GM12801 (cell line): Measurements from ENCODE around the gene ABCB1.

Experiments used
- TF ChIP-seq, protein P1 (sequence below): IDR thresholded peaks from one replicate; pipeline ENCODE4 v1.5.1; 2011; ENCODE audit warnings: control low read depth; ENCODE audit not compliant: insufficient read length; ENCODE audit errors: extremely low read depth

Gene ABCB1

DNA sequence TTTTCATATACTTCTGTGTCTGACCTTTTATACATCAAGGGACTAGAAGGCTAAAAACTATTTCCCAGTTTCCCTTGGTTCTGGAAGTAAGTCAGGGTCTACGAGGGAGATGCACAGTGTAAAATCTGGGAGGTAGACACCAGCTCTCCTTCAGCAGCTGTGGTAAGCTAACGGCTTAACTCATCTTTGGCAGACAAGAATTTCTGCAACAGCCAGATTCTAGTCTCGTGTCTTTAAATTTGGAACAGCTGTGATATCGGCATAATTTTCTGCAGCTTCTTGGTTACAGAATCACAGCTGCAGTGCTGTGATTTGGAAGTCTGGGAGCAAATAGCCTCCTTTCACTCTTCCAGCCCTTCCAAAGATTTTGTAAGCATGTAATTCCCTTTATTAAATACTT is 87.8 kb downstream of the ABCB1 start:
- TF ChIP-seq, protein P1, sequence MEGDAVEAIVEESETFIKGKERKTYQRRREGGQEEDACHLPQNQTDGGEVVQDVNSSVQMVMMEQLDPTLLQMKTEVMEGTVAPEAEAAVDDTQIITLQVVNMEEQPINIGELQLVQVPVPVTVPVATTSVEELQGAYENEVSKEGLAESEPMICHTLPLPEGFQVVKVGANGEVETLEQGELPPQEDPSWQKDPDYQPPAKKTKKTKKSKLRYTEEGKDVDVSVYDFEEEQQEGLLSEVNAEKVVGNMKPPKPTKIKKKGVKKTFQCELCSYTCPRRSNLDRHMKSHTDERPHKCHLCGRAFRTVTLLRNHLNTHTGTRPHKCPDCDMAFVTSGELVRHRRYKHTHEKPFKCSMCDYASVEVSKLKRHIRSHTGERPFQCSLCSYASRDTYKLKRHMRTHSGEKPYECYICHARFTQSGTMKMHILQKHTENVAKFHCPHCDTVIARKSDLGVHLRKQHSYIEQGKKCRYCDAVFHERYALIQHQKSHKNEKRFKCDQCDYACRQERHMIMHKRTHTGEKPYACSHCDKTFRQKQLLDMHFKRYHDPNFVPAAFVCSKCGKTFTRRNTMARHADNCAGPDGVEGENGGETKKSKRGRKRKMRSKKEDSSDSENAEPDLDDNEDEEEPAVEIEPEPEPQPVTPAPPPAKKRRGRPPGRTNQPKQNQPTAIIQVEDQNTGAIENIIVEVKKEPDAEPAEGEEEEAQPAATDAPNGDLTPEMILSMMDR: no peak

DNA sequence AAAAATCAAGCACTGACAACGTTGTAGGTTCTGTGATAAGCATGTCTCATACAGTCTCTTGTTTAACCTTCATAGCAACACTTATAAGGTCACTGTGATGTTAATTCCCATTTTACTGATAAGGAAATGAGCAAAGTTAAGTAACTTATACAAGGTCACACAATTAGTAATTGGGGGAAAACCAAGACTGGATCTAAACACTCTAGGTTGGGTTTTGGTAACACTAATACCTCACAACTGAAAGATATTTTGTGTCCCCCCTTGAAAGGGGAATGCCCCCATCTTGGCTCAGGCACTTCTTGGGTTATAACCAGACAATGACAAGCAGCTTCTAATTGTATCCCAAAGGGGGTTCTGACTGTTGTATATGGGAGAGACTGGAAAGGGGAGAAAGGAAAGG is 89.2 kb downstream of the ABCB1 start:
- TF ChIP-seq, protein P1: no peak

DNA sequence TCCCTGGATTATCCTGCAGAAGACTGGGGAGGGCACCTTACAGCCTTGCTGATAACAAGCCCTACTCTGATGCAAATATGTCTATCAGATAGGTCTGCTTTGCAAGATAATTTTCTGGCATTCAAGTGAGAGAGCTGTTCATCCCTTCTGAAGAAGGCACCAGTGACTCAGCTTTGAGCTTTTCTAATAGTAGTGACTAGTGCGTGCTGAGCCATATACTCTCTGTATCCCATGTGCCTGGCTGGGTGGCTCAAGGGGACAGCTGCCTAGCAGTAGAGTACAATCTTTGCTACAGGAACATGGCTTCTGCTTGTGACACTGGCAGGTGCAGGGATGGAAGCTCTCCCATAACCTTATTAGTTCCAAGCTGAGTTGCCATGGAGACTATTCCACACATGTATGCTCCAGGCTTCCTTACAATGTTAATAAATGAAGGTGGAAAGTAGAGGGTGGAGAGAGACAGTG is 90.2 kb downstream of the ABCB1 start:
- TF ChIP-seq, protein P1: no peak

DNA sequence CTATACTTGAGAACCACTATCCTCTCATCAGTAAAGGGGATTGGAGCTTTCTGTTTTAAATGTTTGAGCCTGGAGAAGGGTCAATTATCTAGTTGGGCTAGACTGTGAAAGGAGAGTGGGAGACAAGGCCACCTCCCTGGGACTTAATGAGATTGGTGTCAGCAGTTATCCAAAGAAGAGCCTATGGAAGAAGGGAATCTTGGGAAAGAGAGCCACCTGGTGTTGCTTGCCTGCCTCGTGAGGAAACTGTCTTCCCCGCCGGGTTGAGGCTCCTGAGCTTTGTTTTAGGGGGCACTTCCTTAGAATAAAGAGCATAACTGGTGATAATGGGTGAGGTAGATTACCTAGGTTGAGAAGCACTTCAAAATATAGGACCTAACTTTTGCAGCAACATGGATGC is 93.2 kb downstream of the ABCB1 start:
- TF ChIP-seq, protein P1: no peak

DNA sequence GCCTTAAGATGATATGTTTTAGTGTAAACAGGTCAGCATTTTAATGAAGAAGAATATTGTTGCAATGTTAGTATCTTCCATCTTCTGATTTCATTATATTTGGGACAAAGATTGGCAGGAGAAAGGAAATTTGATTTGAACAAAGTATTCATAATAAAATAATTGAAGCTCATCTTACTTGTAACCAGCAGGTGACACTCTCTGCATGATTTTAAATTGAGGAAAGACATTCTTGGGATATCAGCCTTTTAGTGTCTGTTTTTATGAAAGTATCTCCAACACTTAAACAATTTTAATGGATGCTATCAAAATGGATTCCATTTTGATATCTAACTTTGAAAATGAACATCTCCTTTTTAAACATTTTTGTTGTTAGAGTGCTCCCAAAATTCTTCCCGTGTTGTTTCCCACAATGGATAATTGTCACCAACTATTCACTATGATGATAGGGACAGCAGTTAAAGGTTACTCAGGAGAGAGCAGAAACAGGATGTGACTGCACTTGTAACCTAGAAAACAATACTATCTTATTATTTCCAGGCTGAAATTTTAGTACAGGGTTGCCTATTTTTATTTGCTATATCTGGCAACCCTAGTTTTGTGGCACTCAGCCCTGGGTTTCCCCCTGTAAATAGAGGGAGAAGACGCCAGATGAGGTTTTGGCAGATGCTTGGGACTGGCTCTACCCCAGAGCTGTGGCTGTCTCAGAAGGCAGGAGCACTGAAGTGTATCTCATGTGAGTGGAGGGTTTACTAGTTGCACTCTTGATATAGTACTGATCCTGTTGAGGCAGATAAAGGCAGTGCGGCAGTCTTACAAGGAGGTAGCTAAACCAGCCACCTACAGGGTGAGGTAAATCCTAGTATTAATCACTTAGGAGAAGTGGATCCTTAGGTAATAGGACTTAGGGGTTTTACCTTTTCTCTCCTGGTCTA is 94.2 kb downstream of the ABCB1 start:
- TF ChIP-seq, protein P1: no peak

DNA sequence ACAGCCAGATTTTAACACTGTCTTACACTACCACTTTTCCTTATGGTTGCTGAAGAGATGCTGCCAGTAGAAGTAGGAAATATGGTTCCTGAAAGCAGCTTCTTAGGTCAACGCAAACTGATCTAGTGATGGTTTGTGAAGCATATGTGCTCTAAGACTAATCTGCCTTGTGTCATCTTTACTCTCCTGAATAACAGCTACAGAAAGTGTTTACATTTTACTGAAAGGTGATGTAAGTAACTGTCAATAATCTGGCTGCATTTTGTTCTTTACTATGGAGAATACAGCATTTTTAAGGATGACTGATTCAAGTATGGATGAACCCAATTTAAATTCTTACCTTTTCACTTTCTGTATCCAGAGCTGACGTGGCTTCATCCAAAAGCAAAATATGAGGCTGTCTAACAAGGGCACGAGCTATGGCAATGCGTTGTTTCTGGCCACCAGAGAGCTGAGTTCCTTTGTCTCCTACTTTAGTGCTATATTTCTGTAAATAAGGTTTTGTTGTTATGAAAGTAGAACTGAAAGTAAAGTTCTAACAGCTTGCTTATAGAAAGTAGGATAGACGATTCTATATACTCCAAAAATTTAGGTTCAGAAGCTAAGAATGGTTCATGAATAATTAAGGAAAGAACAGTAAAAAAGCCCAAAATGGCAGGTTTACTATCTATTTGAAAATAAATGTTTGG is 95.0 kb downstream of the ABCB1 start:
- TF ChIP-seq, protein P1: no peak

DNA sequence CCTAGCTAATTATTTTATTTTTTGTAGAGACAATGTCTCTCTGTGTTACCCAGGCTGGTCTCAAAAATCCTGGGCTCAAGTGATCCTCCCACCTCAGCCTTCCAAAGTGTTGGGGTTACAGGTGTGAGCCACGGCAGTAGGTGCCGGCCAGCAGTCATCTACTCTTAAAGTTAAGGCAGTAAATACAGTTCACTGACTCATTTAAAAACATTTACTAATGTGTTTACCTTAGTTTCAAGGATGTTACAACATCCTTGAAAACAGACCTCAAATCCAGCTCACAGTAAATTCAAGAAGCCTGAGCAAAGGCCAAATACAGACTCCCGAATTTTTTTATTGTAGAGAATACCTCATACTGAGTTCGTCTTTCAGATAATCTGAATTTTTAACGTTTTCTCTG is 95.6 kb downstream of the ABCB1 start:
- TF ChIP-seq, protein P1: no peak
